ENCODE data around the gene CPA1.

DNA sequence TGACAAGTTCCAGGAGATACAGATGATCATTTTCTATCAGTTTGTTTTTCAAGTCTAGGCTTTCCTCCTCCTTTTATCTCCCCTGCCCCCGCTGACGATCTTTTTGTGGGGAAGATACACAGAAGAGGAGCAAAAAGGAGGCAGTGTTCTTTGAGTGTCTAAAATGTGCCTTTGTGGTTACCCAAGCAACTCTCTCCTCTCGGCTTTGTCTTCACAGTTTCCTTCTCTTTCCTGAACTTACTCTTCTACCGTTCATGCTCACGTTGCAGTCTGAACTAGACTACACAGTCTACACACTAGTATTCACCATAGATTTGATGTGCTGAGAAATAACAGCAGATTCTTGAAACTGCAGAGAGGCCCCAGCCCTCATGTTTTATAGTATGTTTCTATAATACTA, 36.9 kb downstream of the CPA1 start:
- TF ChIP-seq CTCF (IDR thresholded peaks at IDR 0.05; ENCODE audit: insufficient read depth, low read length, poor library complexity, severe bottlenecking): no peak
- TF ChIP-seq EZH2phosphoT487 (conservative IDR thresholded peaks at IDR 0.05; ENCODE audit: low read length): no peak
